HG02885 (cell line): ENCODE results near the gene TRPM2.
"Not testable (repeated sequence)": the region's sequence is repeated elsewhere in the genome, so short reads cannot be mapped to it uniquely, and the experiment has no call there.

ENCODE experiments used
- ATAC-seq: cut with Tn5 transposase; IDR thresholded peaks from one replicate; pipeline ENCODE4 v1.9.1; 2021; ENCODE audit warnings: mild to moderate bottlenecking; ENCODE audit not compliant: unreplicated experiment, poor library complexity

The TRPM2 gene

DNA sequence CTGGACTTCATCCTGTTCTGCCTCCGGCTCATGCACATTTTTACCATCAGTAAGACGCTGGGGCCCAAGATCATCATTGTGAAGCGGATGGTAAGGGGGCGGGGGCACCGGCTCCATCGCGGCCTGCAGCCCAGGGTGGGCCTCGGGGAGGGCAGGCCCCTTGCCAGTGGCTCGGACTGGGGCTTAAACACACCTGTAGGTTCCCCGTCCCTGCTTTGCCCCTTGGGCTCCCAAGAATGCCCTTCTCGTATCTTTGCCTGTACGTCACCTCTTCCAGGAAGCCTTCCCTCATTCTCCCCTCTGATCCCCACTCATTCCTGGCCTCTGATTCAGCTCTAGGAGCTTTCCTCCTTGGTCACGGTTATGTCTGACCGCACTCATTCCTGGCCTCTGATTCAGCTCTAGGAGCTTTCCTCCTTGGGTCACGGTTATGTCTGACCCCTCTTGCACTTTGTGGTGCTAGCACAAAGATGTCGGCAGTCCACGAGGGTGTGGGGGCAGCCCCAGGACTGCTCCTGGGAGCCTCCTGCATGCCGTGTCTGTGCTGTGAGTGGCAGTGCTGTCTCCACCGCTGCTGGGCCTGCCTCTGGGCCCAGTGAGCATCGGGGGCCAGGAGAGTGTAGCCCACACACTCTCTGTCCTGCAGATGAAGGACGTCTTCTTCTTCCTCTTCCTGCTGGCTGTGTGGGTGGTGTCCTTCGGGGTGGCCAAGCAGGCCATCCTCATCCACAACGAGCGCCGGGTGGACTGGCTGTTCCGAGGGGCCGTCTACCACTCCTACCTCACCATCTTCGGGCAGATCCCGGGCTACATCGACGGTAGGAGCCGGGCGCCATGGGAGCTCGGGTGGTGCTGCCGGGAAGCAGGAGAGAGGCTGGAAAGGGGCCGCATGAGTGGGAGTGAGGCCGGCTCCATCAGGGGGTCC is 52.8 kb downstream of the TRPM2 start:
- no peak for ATAC-seq

DNA sequence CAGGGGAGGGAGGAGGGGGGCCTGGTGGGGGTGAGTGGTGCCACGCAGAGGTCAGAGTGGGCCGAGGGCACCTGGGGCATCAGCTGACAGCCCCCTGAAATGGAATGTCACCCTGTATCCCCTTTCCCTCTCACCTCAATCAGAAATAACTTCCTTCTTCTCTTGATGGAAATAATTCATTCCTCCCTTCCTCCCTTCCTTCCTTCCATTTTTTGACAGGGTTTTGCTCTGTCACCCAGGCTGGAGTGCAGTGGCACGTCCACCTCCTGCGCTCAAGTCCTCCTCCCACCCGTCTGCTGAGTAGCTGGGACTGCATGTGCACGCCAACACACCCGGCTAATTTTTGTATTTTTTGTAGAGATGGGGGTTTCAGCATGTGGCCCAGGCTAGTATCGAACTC is 53.5 kb downstream of the TRPM2 start:
- ATAC-seq, result no peak

DNA sequence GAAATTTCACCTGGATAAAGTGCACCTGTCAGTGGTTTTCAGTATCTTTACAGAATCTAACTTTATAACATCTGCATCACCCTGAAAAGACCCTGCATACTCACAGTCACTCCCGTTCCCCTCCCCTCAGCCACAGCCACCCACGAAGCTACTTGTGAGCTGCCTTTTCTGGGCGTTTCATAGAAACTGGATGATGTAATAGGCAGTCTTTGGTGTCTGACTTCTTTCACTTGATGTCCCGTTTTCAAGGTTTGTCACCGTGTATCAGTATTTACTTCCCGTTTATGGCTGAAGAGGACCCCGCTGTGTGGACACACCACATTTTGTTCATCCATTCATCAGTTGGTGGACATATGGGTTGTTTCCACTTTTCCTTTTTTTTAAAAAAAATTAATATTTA is 54.1 kb downstream of the TRPM2 start:
- ATAC-seq, result no peak

DNA sequence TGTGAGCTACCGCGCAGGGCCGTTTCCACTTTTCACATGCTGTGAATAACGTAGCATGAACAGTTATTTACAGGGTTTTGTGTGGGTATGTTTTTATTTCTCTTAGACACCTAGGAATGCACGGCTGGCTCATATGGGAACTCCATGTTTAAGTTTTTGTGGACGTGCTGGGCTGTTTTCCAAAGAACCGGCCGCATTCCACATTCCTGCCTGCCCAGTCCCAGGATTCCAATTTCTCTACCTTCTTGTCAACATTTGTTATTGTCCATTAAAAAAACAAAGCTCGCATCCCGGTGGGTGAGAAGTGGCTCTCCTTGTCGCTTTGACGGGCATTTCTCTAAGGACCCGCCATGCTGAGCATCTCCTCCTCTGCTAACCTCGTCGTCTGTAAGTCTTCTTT is 54.8 kb downstream of the TRPM2 start:
- no peak for ATAC-seq

DNA sequence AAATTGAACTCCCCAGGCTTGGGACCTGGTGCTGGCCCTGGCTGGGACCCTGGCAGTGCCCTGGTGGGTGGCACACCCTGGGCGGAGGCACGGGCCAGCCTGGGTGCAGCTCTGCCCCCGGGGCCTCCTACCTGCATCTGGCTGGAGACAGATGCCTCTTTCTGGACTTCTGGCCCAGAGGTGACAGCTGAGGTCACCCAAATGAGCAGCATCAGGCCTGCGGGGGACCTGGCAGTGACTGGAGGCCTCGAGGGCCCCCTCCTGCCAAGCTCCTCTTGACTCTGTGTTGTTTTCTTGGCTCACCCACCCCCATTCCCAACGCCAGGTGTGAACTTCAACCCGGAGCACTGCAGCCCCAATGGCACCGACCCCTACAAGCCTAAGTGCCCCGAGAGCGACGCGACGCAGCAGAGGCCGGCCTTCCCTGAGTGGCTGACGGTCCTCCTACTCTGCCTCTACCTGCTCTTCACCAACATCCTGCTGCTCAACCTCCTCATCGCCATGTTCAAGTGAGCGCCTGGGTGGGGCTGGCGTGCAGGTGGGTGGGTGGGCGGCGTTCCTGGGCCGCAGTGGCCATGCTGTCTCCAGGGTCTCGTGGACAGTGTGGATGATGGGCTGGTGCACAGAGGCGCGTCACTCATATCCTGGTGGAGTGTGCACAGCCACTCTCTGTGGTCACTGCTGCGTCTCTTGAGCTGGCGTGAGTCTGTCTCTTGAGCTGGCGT is 60.3 kb downstream of the TRPM2 start:
- ATAC-seq, result no peak

DNA sequence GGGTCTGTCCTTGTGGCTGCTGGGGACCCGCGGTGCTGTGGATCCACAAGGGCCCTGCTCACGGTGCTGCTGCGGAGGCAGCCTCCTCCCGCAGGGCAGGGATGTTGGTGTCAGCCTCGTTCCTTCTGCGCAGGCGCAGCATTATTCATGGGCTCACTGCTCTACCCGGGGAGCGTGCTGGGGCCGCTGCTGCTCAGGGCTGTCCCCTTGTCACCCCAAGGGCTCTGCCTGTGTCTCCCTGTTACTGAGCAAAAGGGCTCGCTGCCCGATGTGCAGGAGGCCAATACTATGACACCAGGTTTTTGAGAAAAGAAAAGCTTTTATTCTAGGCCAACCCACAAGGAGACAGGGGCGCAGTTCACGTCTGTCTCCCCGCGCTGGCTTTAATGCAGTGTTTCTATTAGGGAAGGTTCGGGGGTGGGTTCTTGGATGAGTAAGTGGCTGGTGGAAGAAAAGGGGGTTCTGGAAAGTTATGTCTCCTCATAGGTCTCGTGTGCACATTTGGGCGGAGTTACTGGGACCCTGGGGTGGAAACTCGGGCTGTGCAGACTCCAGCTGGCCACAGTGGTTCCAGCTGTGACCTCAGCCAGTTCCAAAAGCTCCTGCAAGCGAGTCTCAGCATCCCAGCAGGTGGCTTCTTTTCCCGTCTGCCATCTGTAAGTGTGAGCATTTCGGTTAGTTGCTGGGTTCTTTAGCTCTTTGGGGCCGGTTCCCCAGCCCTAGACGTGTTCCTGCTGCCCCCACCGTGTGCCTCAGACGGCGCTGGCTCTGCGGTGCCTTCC is 61.1 kb downstream of the TRPM2 start:
- ATAC-seq, result no peak

DNA sequence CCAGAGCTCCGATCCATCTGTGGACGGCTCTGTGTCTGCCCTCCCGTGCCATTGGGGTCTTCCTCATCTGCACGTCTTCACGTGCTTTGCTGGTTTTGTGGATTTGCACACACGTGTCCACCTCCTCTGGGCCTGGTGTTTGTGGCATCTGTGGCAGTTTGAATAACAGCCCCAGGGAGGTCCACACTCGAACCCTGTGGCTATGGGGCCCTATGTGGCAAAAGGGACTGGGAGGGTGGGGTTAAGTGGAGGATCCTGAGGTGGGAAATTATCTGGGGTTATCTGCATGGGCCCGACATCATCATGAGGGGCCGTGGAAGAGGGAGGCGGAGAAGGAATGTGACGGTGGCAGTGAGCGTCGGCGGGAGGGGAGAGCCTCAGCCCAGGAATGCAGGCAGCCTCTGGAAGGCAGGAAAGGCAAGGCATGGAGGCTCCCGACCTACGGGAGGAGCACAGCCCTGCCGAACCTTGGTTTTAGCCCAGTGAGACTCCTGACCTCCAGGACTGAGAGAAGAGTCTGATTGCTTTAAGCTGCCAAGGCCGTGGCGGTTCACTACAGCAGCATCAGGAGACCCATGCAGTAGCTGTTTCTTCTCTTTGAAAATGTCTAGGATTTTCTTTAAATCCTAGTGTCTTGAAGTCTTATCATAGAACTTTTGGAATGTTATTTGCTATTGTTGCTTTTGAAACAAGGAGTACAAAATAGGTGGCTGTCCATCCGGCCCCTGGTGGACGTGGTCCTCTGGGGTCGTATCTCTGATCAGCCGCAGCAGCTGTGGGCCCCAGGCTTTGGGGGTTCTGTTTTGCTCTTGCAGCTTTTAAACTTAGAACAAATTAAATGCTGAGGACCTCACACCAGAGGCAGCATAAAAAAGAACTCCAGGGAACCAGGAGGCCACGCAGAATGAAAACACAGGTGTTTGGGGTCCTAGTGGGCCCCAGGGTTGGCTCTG is 61.9 kb downstream of the TRPM2 start:
- ATAC-seq, result no peak

DNA sequence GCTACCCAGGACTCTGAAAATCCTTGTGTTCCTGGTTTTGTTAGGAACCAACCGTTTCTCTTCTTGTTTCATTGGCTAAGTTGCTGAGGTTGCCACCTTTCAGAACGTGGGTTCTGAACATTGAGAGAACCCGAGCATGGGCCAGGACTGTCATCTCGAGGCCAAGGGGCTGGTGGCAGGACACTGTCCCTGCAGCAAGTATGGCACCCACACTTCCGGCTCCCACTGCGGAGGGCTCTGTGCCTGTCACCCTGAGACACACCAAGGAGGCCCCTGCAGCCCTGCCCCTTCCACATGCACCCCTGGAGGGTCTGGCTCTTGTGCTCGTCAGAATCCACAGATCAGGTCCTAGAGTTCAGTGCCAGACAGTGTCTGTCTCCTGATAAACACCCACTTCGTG is 62.8 kb downstream of the TRPM2 start:
- no peak for ATAC-seq

DNA sequence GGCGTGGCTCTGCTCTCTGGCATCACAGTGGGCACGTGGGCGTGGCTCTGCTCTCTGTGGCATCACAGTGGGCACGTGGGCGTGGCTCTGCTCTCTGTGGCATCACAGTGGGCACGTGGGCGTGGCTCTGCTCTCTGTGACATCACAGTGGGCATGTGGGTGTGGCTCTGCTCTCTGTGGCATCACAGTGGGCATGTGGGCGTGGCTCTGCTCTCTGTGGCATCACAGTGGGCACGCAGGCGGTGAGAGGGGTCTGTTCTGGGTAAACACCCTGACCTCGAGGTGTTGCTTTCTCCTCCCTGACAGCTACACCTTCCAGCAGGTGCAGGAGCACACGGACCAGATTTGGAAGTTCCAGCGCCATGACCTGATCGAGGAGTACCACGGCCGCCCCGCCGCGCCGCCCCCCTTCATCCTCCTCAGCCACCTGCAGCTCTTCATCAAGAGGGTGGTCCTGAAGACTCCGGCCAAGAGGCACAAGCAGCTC is 64.2 kb downstream of the TRPM2 start:
- not testable (repeated sequence) for ATAC-seq

DNA sequence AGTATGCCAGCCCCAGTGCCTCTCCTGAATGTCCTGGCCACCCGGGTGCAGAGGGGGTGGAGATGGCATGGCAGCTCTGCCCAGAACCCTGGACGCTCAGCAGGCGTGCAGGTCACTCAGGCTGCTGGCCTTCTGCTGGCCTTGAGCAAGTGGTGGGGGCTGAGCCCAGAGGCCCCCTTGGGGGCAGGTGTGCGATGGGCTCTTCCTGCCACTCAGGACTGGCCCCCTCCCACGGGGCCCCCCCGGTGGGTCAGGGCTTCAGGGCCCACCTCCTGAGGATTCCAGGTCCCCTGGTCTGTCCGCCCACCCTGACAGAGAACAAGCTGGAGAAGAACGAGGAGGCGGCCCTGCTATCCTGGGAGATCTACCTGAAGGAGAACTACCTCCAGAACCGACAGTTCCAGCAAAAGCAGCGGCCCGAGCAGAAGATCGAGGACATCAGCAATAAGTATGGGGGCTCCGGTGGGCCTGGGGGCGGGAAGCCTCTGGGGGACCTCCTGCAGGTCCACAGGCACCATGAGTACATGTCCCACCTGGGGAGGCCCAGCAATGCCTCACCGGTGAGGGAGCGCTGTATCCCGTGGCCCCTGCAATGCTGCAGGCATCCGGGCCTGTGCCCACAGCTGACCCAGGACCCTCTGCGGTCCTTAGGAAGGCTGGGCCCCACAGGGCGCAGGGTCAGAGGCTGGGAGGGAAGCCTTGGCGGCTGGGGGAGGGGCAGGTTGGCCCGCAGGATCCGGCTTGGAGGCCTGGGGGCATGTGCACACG is 64.9 kb downstream of the TRPM2 start:
- ATAC-seq, result no peak

DNA sequence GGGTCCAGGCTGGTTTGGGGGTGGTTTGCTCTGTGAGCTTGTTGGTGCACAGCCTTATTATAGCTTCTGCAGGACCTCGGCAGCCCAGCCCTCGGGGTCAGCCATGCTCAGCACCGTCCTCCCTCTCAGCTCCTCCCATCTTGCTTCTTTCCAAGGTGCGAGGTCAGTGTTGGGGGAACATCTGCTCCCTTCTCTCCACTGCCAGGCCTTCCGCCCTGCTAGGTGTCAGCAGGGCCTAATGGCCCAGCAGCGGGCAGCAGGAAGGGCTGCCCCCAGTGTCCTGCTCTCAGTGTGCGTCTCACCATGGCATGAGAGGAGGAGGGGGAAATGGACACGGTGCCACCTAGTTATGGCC is 65.4 kb downstream of the TRPM2 start:
- ATAC-seq, result no peak

DNA sequence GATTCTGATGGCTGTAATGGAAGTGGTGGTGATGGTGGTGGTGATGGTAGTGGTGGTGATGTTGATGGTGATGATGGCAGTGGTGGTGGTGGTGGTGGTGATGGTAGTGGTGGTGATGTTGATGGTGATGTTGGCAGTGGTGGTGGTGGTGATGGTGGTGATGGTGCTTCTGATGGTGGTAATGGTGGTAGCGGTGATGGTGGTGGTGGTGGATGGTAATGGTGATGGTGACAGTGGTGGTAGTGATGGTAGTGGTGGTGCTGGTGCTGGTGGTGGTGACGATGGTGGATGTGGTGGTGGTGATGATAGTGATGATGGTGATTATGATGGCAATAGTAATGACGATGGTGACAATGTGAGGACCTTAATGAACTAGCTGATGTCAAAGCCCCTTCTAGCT is 66.3 kb downstream of the TRPM2 start:
- ATAC-seq, result no peak

DNA sequence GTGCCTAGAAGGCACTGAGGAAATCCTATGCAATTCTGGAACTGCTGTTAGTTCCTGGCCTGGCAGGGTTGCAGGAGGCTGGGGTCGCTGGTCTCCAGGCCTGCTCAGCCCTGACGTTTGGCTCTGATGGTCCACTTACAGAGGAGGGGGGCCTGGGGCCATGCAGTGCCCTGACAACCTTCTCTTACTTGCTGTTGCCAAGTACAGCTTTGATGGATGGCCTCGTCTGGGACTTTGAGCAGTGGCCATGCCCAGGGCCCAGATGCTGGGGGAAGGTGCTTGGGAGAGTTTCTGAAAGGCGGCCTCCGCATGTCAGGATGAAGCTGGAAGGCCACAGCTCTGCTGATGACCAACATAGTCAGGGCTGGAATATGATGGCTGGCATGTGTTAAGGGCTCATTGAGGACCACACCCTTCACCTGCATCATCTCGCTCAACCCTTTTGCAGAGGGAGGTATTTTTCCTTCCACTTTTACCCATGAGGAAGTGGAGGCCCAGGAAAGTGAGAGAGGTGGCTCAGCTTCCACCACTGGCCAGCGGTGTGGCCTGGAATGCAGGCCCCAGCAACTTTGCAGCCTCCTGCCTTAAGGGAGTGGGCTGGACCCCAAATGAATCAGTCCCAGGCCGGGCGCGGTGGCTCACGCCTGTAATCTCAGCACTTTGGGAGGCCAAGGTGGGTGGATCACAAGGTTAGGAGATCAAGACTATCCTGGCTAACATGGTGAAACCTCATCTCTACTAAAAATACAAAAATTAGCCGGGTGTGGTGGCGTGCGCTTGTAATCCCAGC is 67.2 kb downstream of the TRPM2 start:
- no peak for ATAC-seq

DNA sequence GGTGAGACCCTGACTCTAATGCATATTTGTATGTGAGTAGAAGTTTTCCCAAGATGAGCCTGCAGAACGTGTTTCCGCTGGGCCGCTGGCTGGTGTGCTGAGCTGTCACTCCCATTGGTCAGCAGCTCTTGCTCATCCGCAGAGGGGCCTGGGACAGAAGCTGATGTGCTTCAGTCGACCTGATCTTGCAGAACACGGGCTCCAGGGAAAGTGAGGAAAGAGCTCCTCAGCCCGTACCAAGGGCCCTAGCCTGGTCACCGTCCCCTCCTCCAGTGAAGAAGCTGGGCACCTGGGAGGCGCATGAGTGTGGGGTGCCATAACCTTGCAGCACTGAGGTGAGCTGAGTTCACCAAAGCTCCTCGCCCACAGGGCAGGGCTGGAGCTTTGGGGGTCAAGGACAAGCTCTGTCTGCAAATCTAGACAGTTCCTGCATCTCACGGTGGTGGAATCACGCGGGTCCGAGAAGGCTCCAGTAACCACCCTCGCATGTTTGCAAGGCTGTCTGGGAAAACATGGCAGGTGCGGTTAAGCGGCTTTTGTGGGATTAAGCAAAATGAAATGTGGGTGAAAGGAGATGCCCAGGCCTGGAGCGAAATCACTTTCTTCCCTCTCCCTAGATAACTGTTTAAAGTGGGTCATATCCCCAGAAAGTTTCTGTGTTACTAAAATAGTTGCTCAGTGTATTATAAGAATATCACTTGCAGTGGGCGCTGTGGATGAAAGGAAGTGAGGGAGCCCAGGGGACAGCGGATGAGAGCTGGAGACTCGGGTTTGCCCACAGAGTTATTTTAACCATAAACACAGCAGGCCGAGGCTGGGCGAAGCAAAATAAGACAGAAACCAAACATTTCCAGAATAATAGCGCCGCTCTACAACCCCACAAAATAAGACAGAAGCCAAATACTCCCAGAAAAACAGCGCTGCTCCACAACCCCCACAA is 68.8 kb downstream of the TRPM2 start:
- no peak for ATAC-seq

DNA sequence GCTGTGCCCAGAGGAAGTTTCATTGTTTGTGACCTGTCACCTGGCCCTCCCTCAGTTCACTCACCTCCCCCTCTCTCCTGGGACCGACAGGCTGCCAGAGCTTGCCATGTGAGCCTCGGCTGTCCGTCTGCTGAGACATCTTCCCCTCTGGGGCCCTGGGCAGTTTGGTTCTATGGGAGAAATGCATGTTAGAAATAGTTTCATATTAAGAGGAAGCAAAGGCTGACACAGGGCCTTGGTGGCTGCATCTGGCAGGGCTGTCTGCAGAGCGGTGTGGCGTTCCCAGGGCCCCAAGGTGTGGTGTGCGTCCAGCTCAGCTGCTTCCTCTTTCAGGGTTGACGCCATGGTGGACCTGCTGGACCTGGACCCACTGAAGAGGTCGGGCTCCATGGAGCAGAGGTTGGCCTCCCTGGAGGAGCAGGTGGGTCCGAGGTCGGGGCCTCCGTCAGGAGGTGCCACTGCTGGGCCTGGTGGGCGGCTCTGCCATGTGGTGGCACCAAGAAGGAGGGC is 69.9 kb downstream of the TRPM2 start:
- no peak for ATAC-seq

DNA sequence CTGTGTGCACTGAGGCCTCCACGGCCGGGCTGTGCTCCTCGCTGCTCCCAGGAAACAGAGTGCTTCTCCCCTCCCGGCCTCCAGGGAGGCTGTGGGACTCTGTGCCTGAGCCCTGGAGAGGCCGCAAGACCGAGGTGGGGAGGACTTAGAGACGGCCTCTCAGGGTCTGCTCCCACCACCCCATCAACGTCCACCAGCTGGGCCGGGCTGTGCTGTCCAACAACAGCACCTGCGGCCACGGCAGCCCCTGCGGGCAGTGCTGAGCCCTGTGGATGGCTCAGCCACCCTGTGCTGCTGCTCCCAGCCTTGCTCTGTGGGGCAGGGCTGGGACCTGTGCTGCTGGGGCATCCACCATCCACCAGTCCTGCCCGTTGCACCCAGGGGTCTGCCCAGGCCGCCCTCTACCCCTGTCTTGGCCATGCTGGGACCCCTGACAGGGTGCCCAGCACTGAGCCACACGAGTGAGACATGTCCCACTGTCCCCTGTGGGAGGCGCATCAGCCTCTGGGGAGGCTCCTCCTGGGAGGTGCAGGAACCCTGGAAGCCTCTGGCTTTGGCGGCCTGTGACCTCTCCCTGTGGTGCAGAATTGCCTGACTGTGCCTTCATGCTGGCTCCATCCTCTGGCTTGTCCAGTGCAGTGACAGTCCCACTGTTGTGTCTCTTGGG is 70.7 kb downstream of the TRPM2 start:
- no peak for ATAC-seq
